Lung (tissue), 12 donors: ENCODE measurements around the gene ZFAND2B. TPM values are rescaled to one million over a fixed set of nuclear protein-coding genes. Genes with fewer than 3 reads are reported as not detected.

ENCODE experiments used
- ATAC-seq: fragments of 200-7000 bp; cut with Tn5 transposase; one replicate; pipeline ENCODE4 v1.9.1; 2020; ENCODE audit warnings: moderate number of reproducible peaks; ENCODE audit not compliant: insufficient read depth, low FRiP score
- DNase-seq, 3 donors: peaks; one replicate each; pipeline ENCODE4 v3.0.0-alpha.2; 2013 to 2017
- H3K27ac ChIP-seq, 2 donors: one replicate each; pipeline ENCODE4 v1.5.1; 2013; ENCODE audit warnings: mild to moderate bottlenecking in 2 of 2, moderate library complexity in 2 of 2, control low read depth in 1 of 2, inconsistent platforms in 1 of 2, low read depth in 1 of 2, low read length in 1 of 2
- H3K27me3 ChIP-seq, 3 donors: one replicate each; pipeline ENCODE4 v1.5.1; 2013; ENCODE audit warnings: low read length in 2 of 3; ENCODE audit not compliant: control insufficient read depth in 3 of 3, insufficient read depth in 3 of 3
- H3K36me3 ChIP-seq, 4 donors: one replicate each; pipeline ENCODE4 v1.5.1; 2013; ENCODE audit warnings: low read length in 4 of 4, mild to moderate bottlenecking in 1 of 4, moderate library complexity in 1 of 4; ENCODE audit not compliant: control insufficient read depth in 4 of 4, insufficient read depth in 4 of 4
- H3K4me1 ChIP-seq, 5 donors: one replicate each; pipeline ENCODE4 v1.5.1; 2013; ENCODE audit warnings: low read length in 5 of 5, mild to moderate bottlenecking in 2 of 5, moderate library complexity in 1 of 5; ENCODE audit not compliant: control insufficient read depth in 5 of 5, insufficient read depth in 5 of 5
- H3K4me3 ChIP-seq: one replicate; pipeline ENCODE4 v1.5.1; 2013; ENCODE audit warnings: mild to moderate bottlenecking, control low read depth, moderate library complexity
- H3K9ac ChIP-seq, 2 donors: one replicate each; pipeline ENCODE4 v1.5.1; 2013; ENCODE audit warnings: low read length in 2 of 2, control low read depth in 1 of 2; ENCODE audit not compliant: insufficient read depth in 1 of 2
- H3K9me3 ChIP-seq, 4 donors: one replicate each; pipeline ENCODE4 v1.5.1; 2013; ENCODE audit warnings: low read length in 3 of 4, mild to moderate bottlenecking in 1 of 4, moderate library complexity in 1 of 4; ENCODE audit not compliant: control insufficient read depth in 4 of 4, insufficient read depth in 3 of 4
- CTCF ChIP-seq: IDR thresholded peaks from 2 replicates; pipeline ENCODE4 v1.5.1; 2012; ENCODE audit warnings: mild to moderate bottlenecking; ENCODE audit errors: control extremely low read depth, extremely low read depth
- WGBS, 2 donors: extraction: QIAGEN DNeasy Blood & Tissue Kit; methylation state at CpG; one replicate each; pipeline ENCODE4 v1.1.7; 2013; 5-methylcytosine and 5-hydroxymethylcytosine counted together
- polyA plus RNA-seq, 2 donors: library from polyadenylated mRNA; stranded (reverse); fragments of 200-250 nt; gene quantifications; one replicate each; pipeline ENCODE4 v1.2.1, GENCODE V29; 2013
- total RNA-seq, 2 donors: library from RNA; depleted of rRNA in 1 of 2; stranded (reverse); fragments of >200 nt in 1 of 2; gene quantifications; one replicate each; pipeline ENCODE4 v1.2.1, GENCODE V29; 2014 to 2021
- donor health status: control.
- donor health status: control.
- donor health status: Bipolar disorder and iron deficiency.
- donor health status: healthy.
- donor health status: DM: yes; HTN: yes; CAD: no.

Gene ZFAND2B
- total and polyA plus RNA-seq, 4 donors: 28.2 to 45.1 (median 39.6) TPM

- Histone ChIP-seq H3K9me3 (no peaks in the 10 kb centered on the region), H3K4me1 (peaks cover 3 to 23% (median 8%) of the 10 kb centered on the region in 5 donors), H3K4me3 (peak overlapping the region; percentile 79), H3K36me3 (peaks cover 15 to 41% (median 23%) of the 10 kb centered on the region in 4 donors), H3K27me3 (no peaks in the 10 kb centered on the region), H3K9ac (peak overlapping the region; percentile 57 to 79), H3K27ac (peak overlapping the region; percentile 98 to 99)
- WGBS, 2 donors: 2 to 3% methylated on average over 37 to 45 of the region's 45 CpGs
- DNase-seq (peak in 2 of 3 donors; percentile 47 to 49), ATAC-seq (peak; percentile 5)
- no peak for TF ChIP-seq CTCF
Observed at GRCh38 chr2:219175928-219176817, 30.4 kb upstream of the ZFAND2B start.

- Histone ChIP-seq H3K9ac (peak within 1 kb of the TSS; percentile 57 to 84), H3K4me3 (peak within 1 kb of the TSS; percentile 79), H3K4me1 (peaks cover 3 to 23% (median 8%) of the 10 kb centered on the region in 5 donors), H3K9me3 (no peaks in the 10 kb centered on the region), H3K27ac (peak within 1 kb of the TSS; percentile 98 to 100), H3K36me3 (peaks cover 21 to 48% (median 29%) of the 10 kb centered on the region in 4 donors), H3K27me3 (no peaks in the 10 kb centered on the region)
- DNase-seq (peak; percentile 78 to 88 (median 81)), ATAC-seq (peak; percentile 88)
- WGBS, 2 donors: 0 to 1% methylated on average over 52 to 69 of the region's 69 CpGs
- no peak for TF ChIP-seq CTCF
Observed at GRCh38 chr2:219176818-219177551, 29.6 kb upstream of the ZFAND2B start, which contains the start of gene CNPPD1. TSS of gene CNPPD1 (minus strand) at chr2:219176925. CDS start at chr2:219176828, 97 bp downstream.

GRCh38 chr2:219177552-219178376, 28.8 kb upstream of the ZFAND2B start, which contains the start of gene RETREG2:
TSS of gene RETREG2 (plus strand) at chr2:219178275. CDS start at chr2:219178353, 78 bp downstream.
- TF ChIP-seq CTCF: peak; percentile 9
- H3K36me3 ChIP-seq: peaks cover 25 to 48% (median 31%) of the 10 kb centered on the region in 4 donors
- 0% methylated on average over 45 to 67 of the region's 67 CpGs for WGBS, 2 donors
- H3K27me3 ChIP-seq: no peaks in the 10 kb centered on the region
- peak within 1 kb of the TSS; percentile 98 to 100 for H3K27ac ChIP-seq
- peak; percentile 92 to 95 (median 93) for DNase-seq
- H3K9ac ChIP-seq: peak within 1 kb of the TSS; percentile 67 to 84
- peaks cover 3 to 23% (median 8%) of the 10 kb centered on the region in 5 donors for H3K4me1 ChIP-seq
- H3K4me3 ChIP-seq: peak within 1 kb of the TSS; percentile 92
- H3K9me3 ChIP-seq: no peaks in the 10 kb centered on the region
- ATAC-seq: peak; percentile 67
